ENCODE results near the gene ARFGAP1.
A peak's percentile ranks its signal among the peaks of the same experiment; 100 is the strongest.

The ARFGAP1 gene

GRCh38 chr20:63290677-63291472 lies 18.3 kb downstream of the ARFGAP1 start:
- no peak overlapping the region for H3K4me3 ChIP-seq (ENCODE audit: low read length)
- H3K4me2 ChIP-seq (ENCODE audit: low read length), result no peak overlapping the region
- no peaks in the 10 kb centered on the region for H3K79me2 ChIP-seq (ENCODE audit: control insufficient read depth, low read length)
- no peaks in the 10 kb centered on the region for H3K27me3 ChIP-seq (ENCODE audit: control insufficient read depth, low read length)
- peaks cover 3% of the 10 kb centered on the region; the same call in 1 of the 2 replicates for H3K4me1 ChIP-seq (ENCODE audit: control insufficient read depth, low read length)
- H4K20me1 ChIP-seq (ENCODE audit: control insufficient read depth, insufficient read depth, low read depth, low read length), result no peaks in the 10 kb centered on the region
- H3K9me3 ChIP-seq (ENCODE audit: control insufficient read depth, insufficient read depth, low read length), result no peaks in the 10 kb centered on the region
- H3F3A ChIP-seq (ENCODE audit: control insufficient read depth, insufficient read depth), result no peaks in the 10 kb centered on the region
- peaks cover 9% of the 10 kb centered on the region; the same call in 1 of the 2 replicates for H3K36me3 ChIP-seq (ENCODE audit: control insufficient read depth, low read length)
- H3K27ac ChIP-seq (ENCODE audit: low read depth, low read length), result no peak overlapping the region
- peak; percentile 81 for TF ChIP-seq CTCF (IDR thresholded peaks at IDR 0.05; ENCODE audit: low read depth, low read length, poor library complexity, severe bottlenecking)
- no peak for TF ChIP-seq EZH2phosphoT487 (IDR thresholded peaks at IDR 0.05; ENCODE audit: borderline replicate concordance, low read length)
- no peaks in the 10 kb centered on the region for H3K9me2 ChIP-seq (replicated peaks; ENCODE audit: control insufficient read depth, low read length)

- TF ChIP-seq CTCF (IDR thresholded peaks at IDR 0.05; ENCODE audit: low read depth, low read length, poor library complexity, severe bottlenecking) (no peak), EZH2phosphoT487 (IDR thresholded peaks at IDR 0.05; ENCODE audit: borderline replicate concordance, low read length) (no peak)
- Histone ChIP-seq H3K4me1 (ENCODE audit: control insufficient read depth, low read length) (peaks cover 3% of the 10 kb centered on the region; the same call in 1 of the 2 replicates), H3K27ac (ENCODE audit: low read depth, low read length) (no peak overlapping the region), H3K27me3 (ENCODE audit: control insufficient read depth, low read length) (no peaks in the 10 kb centered on the region), H3K4me3 (ENCODE audit: low read length) (no peak overlapping the region), H3K36me3 (ENCODE audit: control insufficient read depth, low read length) (peaks cover 6% of the 10 kb centered on the region; the same call in 1 of the 2 replicates), H3K9me3 (ENCODE audit: control insufficient read depth, insufficient read depth, low read length) (no peaks in the 10 kb centered on the region), H3K79me2 (ENCODE audit: control insufficient read depth, low read length) (no peaks in the 10 kb centered on the region), H4K20me1 (ENCODE audit: control insufficient read depth, insufficient read depth, low read depth, low read length) (no peaks in the 10 kb centered on the region), H3F3A (ENCODE audit: control insufficient read depth, insufficient read depth) (no peaks in the 10 kb centered on the region), H3K4me2 (ENCODE audit: low read length) (no peak overlapping the region), H3K9me2 (replicated peaks; ENCODE audit: control insufficient read depth, low read length) (no peaks in the 10 kb centered on the region)
Measured at GRCh38 chr20:63291811-63292210, 19.2 kb downstream of the ARFGAP1 start.

DNA sequence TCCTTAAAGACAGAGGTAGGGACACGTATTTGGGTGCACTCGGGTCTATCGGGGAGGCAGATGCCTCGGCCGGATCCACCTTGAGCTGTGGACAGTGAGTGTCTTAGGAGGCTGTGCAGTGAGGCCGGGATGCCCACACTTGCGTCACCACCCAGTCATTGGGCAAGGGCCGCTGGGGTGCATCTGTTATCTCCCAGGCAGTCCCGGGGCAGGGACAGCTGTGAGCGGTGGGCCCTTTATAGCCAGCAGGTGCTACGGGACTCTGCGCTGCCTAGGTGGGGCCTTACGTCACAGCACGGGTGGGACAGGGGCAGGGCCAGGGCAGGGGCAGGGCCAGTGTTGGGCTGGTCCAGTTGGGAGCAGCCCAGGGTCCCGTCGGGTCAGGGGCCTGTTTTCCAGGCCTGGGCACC lies 19.7 kb downstream of the ARFGAP1 start:
- no peaks in the 10 kb centered on the region for H3K27me3 ChIP-seq (ENCODE audit: control insufficient read depth, low read length)
- no peaks in the 10 kb centered on the region for H3K9me2 ChIP-seq (replicated peaks; ENCODE audit: control insufficient read depth, low read length)
- H3K36me3 ChIP-seq (ENCODE audit: control insufficient read depth, low read length), result peaks cover 6% of the 10 kb centered on the region; the same call in 1 of the 2 replicates
- H3K4me2 ChIP-seq (ENCODE audit: low read length), result no peak overlapping the region
- no peaks in the 10 kb centered on the region for H3K9me3 ChIP-seq (ENCODE audit: control insufficient read depth, insufficient read depth, low read length)
- no peak overlapping the region for H3K27ac ChIP-seq (ENCODE audit: low read depth, low read length)
- no peak overlapping the region for H3K4me3 ChIP-seq (ENCODE audit: low read length)
- no peaks in the 10 kb centered on the region for H3K79me2 ChIP-seq (ENCODE audit: control insufficient read depth, low read length)
- TF ChIP-seq EZH2phosphoT487 (IDR thresholded peaks at IDR 0.05; ENCODE audit: borderline replicate concordance, low read length), result no peak
- TF ChIP-seq CTCF (IDR thresholded peaks at IDR 0.05; ENCODE audit: low read depth, low read length, poor library complexity, severe bottlenecking), result no peak
- H4K20me1 ChIP-seq (ENCODE audit: control insufficient read depth, insufficient read depth, low read depth, low read length), result no peaks in the 10 kb centered on the region
- peaks cover 3% of the 10 kb centered on the region; the same call in 1 of the 2 replicates for H3K4me1 ChIP-seq (ENCODE audit: control insufficient read depth, low read length)
- no peaks in the 10 kb centered on the region for H3F3A ChIP-seq (ENCODE audit: control insufficient read depth, insufficient read depth)

All from DOHH2 (cell line).